ENCODE measurements around the gene SH2D3A.

The SH2D3A gene

GRCh38 chr19:6801485-6802086 lies 34.4 kb upstream of the SH2D3A start:
- POLR2A ChIA-PET, result no interaction called here
- H3K27ac ChIP-seq (ENCODE audit: extremely low read depth, low read depth, low read length), result no peak overlapping the region; the same call in 1 of the 2 replicates
- 0 out of 2 replicates have a peak, but pooled peaks have one; percentile 11 for TF ChIP-seq ZFHX2 (tag by site-specific recombination; conservative IDR thresholded peaks at IDR 0.05)
- TF ChIP-seq REST (tag by site-specific recombination; IDR thresholded peaks at IDR 0.05), result no peak
- 0 out of 2 replicates have a peak, but pooled peaks have one; percentile 16 for TF ChIP-seq ZXDB (tag by site-specific recombination; IDR thresholded peaks at IDR 0.05)
- no peak for TF ChIP-seq TRIM28 (IDR thresholded peaks at IDR 0.05; ENCODE audit: borderline replicate concordance, low read length)
- peak; percentile 77 for TF ChIP-seq ZIC2 (tag by site-specific recombination; IDR thresholded peaks at IDR 0.05)
- peak; percentile 10; the same call in 1 of the 2 replicates for TF ChIP-seq ZBTB11 (tag by site-specific recombination; conservative IDR thresholded peaks at IDR 0.05; ENCODE audit: low read depth)
- peak; percentile 93 for TF ChIP-seq GLIS1 (tag by site-specific recombination; IDR thresholded peaks at IDR 0.05)
- no peak for TF ChIP-seq ZNF121 (tag by site-specific recombination; IDR thresholded peaks at IDR 0.05)
- TF ChIP-seq ZNF18 (tag by site-specific recombination; IDR thresholded peaks at IDR 0.05), result peak; percentile 69; the same call in 1 of the 2 replicates
- TF ChIP-seq, protein P1, sequence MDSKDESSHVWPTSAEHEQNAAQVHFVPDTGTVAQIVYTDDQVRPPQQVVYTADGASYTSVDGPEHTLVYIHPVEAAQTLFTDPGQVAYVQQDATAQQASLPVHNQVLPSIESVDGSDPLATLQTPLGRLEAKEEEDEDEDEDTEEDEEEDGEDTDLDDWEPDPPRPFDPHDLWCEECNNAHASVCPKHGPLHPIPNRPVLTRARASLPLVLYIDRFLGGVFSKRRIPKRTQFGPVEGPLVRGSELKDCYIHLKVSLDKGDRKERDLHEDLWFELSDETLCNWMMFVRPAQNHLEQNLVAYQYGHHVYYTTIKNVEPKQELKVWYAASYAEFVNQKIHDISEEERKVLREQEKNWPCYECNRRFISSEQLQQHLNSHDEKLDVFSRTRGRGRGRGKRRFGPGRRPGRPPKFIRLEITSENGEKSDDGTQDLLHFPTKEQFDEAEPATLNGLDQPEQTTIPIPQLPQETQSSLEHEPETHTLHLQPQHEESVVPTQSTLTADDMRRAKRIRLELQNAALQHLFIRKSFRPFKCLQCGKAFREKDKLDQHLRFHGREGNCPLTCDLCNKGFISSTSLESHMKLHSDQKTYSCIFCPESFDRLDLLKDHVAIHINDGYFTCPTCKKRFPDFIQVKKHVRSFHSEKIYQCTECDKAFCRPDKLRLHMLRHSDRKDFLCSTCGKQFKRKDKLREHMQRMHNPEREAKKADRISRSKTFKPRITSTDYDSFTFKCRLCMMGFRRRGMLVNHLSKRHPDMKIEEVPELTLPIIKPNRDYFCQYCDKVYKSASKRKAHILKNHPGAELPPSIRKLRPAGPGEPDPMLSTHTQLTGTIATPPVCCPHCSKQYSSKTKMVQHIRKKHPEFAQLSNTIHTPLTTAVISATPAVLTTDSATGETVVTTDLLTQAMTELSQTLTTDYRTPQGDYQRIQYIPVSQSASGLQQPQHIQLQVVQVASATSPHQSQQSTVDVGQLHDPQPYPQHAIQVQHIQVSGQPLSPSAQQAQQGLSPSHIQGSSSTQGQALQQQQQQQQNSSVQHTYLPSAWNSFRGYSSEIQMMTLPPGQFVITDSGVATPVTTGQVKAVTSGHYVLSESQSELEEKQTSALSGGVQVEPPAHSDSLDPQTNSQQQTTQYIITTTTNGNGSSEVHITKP (tag by site-specific recombination; IDR thresholded peaks at IDR 0.05), result peak; percentile 10; the same call in 1 of the 2 replicates
- TF ChIP-seq PATZ1 (tag by site-specific recombination; IDR thresholded peaks at IDR 0.05), result 0 out of 2 replicates have a peak, but pooled peaks have one; percentile 31
- TF ChIP-seq ZBTB26 (tag by site-specific recombination; optimal IDR thresholded peaks at IDR 0.05), result no peak
- TF ChIP-seq SP2 (tag by site-specific recombination; IDR thresholded peaks at IDR 0.05), result 0 out of 2 replicates have a peak, but pooled peaks have one; percentile 14
- TF ChIP-seq ZBTB44 (tag by site-specific recombination; IDR thresholded peaks at IDR 0.05), result no peak
- TF ChIP-seq ZNF776 (tag by site-specific recombination; IDR thresholded peaks at IDR 0.05; ENCODE audit: borderline replicate concordance), result no peak
- TF ChIP-seq ZBTB20 (tag by site-specific recombination; IDR thresholded peaks at IDR 0.05), result 0 out of 2 replicates have a peak, but pooled peaks have one; percentile 18
- no peak for TF ChIP-seq GFI1B (tag by site-specific recombination; IDR thresholded peaks at IDR 0.05)
- TF ChIP-seq HOXD13 (CRISPR knock-in tag; IDR thresholded peaks at IDR 0.05; ENCODE audit: borderline replicate concordance), result no peak
- no peak for TF ChIP-seq RBAK (tag by site-specific recombination; IDR thresholded peaks at IDR 0.05)

More at GRCh38 chr19:6801485-6802086, 34.4 kb upstream of the SH2D3A start:
- 0 out of 2 replicates have a peak, but pooled peaks cover 2% of the 10 kb centered on the region for H3K4me1 ChIP-seq (ENCODE audit: control insufficient read depth, insufficient read depth, low read length)
- no peaks in the 10 kb centered on the region for H3K36me3 ChIP-seq (ENCODE audit: control insufficient read depth in 2 of 2, insufficient read depth in 1 of 2, low read length in 2 of 2)
- CTCF ChIA-PET, result interaction anchor here (0.7 to 1.2 kb wide), 3 partner anchors 10 to 64 kb away, joined by 3 to 4 read pairs (median 4); no protein-coding TSS in a partner anchor
- peak overlapping the region; percentile 36 for H3K4me3 ChIP-seq (ENCODE audit: low read depth, low read length)
- no peaks in the 10 kb centered on the region for H3K9me3 ChIP-seq (ENCODE audit: control insufficient read depth, insufficient read depth, low read depth, low read length)

Measured in HEK293 (cell line).